Central memory CD8-positive, alpha-beta T cell (primary cell): ENCODE results near the gene PPM1A.
A peak's percentile ranks its signal among the peaks of the same experiment; 100 is the strongest.

Experiments
- ATAC-seq: fragments of 150-1000 bp; cut with Tn5 transposase; replicated peaks from 2 replicates; pipeline ENCODE4 v1.10.0; 2022; ENCODE audit warnings: mild to moderate bottlenecking, moderate FRiP score, moderate number of reproducible peaks; ENCODE audit not compliant: poor library complexity, severe bottlenecking; ENCODE audit errors: extremely low read depth
- DNase-seq, 2 donors: peaks; one replicate each; pipeline ENCODE4 v3.0.0; 2021; ENCODE audit warnings: low spot score in 2 of 2
- H3K27ac Mint-ChIP-seq: one replicate; pipeline ENCODE4 v1.8.0; 2022; ENCODE audit warnings: low read depth, mild to moderate bottlenecking, moderate library complexity, mixed read lengths
- H3K27me3 Mint-ChIP-seq: one replicate; pipeline ENCODE4 v1.8.0; 2022; ENCODE audit warnings: mixed read lengths
- H3K36me3 Mint-ChIP-seq: one replicate; pipeline ENCODE4 v1.8.0; 2022; ENCODE audit warnings: mild to moderate bottlenecking, moderate library complexity, mixed read lengths; ENCODE audit not compliant: insufficient read depth
- H3K4me1 Mint-ChIP-seq: one replicate; pipeline ENCODE4 v1.8.0; 2022; ENCODE audit warnings: mixed read lengths
- H3K4me3 Mint-ChIP-seq: one replicate; pipeline ENCODE4 v1.8.0; 2022; ENCODE audit warnings: mild to moderate bottlenecking, moderate library complexity, mixed read lengths
- H3K9me3 Mint-ChIP-seq: one replicate; pipeline ENCODE4 v1.8.0; 2022; ENCODE audit warnings: mixed read lengths

PPM1A gene

DNA sequence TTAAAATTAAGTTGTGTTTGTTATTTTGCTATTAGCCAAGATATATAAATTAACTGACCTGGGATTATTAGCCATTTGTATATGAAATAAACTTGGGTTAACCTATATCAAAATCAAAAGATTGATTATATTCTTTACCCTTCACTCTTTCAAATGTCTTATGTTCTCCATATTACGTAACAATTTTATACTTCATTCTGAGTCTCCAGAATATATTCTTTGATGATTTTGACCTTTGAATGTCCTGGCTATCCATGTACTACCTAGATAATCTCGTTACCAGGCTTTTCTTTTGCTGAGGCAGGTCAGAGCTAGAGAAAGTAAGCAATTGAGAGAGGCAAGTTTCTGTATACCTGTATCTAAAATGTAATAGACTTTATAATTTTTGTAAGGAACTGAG lies 3.6 kb downstream of the PPM1A start:
- H3K27me3 Mint-ChIP-seq: no peaks in the 10 kb centered on the region
- no peak for ATAC-seq
- H3K4me3 Mint-ChIP-seq: no peak overlapping the region
- H3K27ac Mint-ChIP-seq: no peak overlapping the region
- peaks cover 16% of the 10 kb centered on the region for H3K36me3 Mint-ChIP-seq
- no peak for DNase-seq
- peaks cover 67% of the 10 kb centered on the region for H3K4me1 Mint-ChIP-seq
- no peaks in the 10 kb centered on the region for H3K9me3 Mint-ChIP-seq

DNA sequence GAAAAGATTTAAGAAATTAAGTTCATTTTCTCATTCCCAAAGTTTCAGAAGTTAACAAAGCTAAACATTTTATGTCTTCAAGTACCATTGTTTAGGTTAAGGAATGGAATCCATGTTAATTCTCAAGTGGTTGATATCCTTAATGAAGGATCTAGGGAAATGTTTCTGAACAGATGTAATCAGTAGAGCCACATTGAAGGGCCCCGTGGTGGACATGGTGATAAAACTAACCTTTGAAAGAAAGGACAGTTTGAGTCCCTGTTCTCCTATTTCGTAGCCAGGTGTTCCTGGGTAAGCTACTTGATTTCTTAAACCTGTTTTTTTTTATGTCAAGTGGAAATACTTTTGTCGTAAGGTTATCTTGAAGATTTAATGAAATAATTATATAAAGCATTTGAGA lies 4.6 kb downstream of the PPM1A start:
- Mint-ChIP-seq H3K27ac (no peak overlapping the region), H3K4me1 (peaks cover 59% of the 10 kb centered on the region), H3K27me3 (no peaks in the 10 kb centered on the region), H3K36me3 (peaks cover 9% of the 10 kb centered on the region), H3K9me3 (no peaks in the 10 kb centered on the region), H3K4me3 (no peak overlapping the region)
- ATAC-seq: no peak
- no peak for DNase-seq

DNA sequence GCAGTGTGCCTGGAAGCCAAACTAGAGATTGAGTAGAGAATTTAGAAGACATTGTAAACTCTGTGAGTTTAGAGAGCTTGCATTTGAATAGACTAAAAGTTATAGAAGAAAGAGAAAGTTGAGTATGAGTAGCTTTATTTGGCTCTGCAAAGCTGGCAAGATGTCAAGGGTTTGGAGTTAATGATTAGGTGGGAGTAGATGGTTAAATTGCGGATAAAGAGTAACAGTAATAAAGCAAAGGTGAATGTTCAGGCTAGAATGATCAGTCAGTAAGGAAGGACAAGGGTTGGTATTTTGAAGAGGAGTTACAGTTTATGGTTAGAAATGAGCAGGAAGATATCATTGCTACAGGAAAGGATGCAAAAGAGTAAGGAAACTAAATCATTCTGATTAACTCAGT lies 5.2 kb downstream of the PPM1A start:
- H3K4me3 Mint-ChIP-seq: no peak overlapping the region
- no peak for DNase-seq
- H3K27me3 Mint-ChIP-seq: no peaks in the 10 kb centered on the region
- no peak for ATAC-seq
- peaks cover 63% of the 10 kb centered on the region for H3K4me1 Mint-ChIP-seq
- peaks cover 4% of the 10 kb centered on the region for H3K36me3 Mint-ChIP-seq
- H3K27ac Mint-ChIP-seq: no peak overlapping the region
- H3K9me3 Mint-ChIP-seq: no peaks in the 10 kb centered on the region

- Mint-ChIP-seq H3K4me3 (no peak overlapping the region), H3K9me3 (no peaks in the 10 kb centered on the region), H3K4me1 (peaks cover 63% of the 10 kb centered on the region), H3K27ac (no peak overlapping the region), H3K27me3 (no peaks in the 10 kb centered on the region), H3K36me3 (peaks cover 2% of the 10 kb centered on the region)
- DNase-seq (no peak), ATAC-seq (no peak)
These were observed 8.8 kb downstream of the PPM1A start for GRCh38 chr14:60257865-60258264.

GRCh38 chr14:60265163-60265562 lies 16.1 kb downstream of the PPM1A start:
- no peak overlapping the region for H3K4me3 Mint-ChIP-seq
- peaks cover 40% of the 10 kb centered on the region for H3K4me1 Mint-ChIP-seq
- no peak overlapping the region for H3K27ac Mint-ChIP-seq
- H3K9me3 Mint-ChIP-seq: no peaks in the 10 kb centered on the region
- ATAC-seq: no peak
- H3K27me3 Mint-ChIP-seq: no peaks in the 10 kb centered on the region
- no peak for DNase-seq
- peaks cover 4% of the 10 kb centered on the region for H3K36me3 Mint-ChIP-seq

DNA sequence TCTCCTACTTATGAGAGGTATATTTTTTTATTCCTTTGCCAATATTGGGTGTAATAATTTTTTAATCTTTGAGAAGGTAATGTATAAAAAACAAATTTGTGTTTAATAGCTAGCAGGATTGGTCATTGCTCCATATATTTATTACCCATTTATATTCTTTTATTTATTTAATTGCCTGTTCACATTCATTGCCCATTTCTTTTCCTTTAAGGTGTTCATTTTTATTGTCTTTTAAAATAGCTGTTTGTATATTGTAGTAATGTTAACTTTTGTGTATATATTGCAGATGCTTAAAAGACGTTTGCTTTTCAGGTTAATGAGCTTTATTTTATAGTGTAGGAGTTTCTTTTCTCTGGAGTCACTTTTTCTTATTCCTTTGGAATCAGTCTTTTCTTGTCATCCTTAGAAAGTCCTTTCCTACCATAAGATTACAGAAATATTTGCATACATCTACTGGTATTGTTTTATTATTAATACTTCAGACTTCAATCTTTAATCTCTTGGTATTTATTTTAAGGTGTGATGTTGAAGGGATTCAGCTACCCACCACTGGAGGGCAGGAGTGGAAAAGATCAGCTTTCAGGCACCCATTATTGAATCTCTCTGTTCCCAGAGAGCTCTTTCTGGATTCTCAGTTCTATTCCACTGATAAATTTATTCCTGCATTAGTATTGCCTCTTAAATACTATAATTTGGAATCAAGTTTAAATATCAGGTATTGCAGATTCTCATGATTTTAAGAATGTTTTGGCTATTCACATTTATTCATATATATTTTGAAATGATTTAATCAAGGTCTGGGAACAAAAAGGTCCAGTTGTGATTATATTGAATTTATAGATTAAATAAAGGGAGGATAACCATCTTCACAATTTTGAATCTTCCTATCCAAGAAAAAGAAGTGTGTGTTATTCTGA lies 17.3 kb downstream of the PPM1A start:
- H3K4me3 Mint-ChIP-seq: no peak overlapping the region
- DNase-seq: no peak

DNA sequence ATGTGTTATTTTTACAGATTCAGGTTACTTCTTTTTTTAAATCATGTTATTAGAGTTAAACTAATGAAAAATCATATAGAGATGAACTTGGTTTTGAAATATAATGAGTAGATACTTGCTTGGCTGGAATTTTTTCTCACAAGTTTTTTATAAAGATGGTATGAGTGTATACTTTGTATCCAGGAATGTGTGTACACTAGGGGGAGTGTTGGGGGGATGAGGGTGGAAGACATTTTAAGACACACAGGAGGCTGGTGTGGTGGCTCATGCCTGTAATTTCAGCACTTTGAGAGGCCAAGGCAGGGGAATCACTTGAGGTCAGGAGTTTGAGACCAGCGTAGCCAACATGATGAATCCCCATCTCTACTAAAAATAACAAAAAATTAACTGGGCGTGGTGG lies 23.2 kb downstream of the PPM1A start:
- Mint-ChIP-seq H3K27ac (no peak overlapping the region), H3K36me3 (peaks cover 8% of the 10 kb centered on the region), H3K9me3 (no peaks in the 10 kb centered on the region), H3K27me3 (no peaks in the 10 kb centered on the region), H3K4me1 (peaks cover 54% of the 10 kb centered on the region), H3K4me3 (no peak overlapping the region)
- ATAC-seq (no peak), DNase-seq (no peak)

More for the DNA sequence above, 17.3 kb downstream of the PPM1A start:
- no peaks in the 10 kb centered on the region for H3K9me3 Mint-ChIP-seq
- peaks cover 5% of the 10 kb centered on the region for H3K36me3 Mint-ChIP-seq
- H3K27me3 Mint-ChIP-seq: no peaks in the 10 kb centered on the region
- ATAC-seq: peak; percentile 32
- no peak overlapping the region for H3K27ac Mint-ChIP-seq
- H3K4me1 Mint-ChIP-seq: peaks cover 35% of the 10 kb centered on the region

GRCh38 chr14:60273956-60274355 lies 24.9 kb downstream of the PPM1A start:
- Mint-ChIP-seq H3K27me3 (no peaks in the 10 kb centered on the region), H3K4me3 (no peak overlapping the region), H3K36me3 (peaks cover 11% of the 10 kb centered on the region), H3K27ac (no peak overlapping the region), H3K9me3 (no peaks in the 10 kb centered on the region), H3K4me1 (peaks cover 68% of the 10 kb centered on the region)
- no peak for ATAC-seq
- DNase-seq: no peak

GRCh38 chr14:60274448-60274847 lies 25.4 kb downstream of the PPM1A start:
- H3K27ac Mint-ChIP-seq: no peak overlapping the region
- H3K36me3 Mint-ChIP-seq: peaks cover 9% of the 10 kb centered on the region
- DNase-seq (no peak), ATAC-seq (no peak)
- H3K4me3 Mint-ChIP-seq: no peak overlapping the region
- no peaks in the 10 kb centered on the region for H3K9me3 Mint-ChIP-seq
- no peaks in the 10 kb centered on the region for H3K27me3 Mint-ChIP-seq
- peaks cover 73% of the 10 kb centered on the region for H3K4me1 Mint-ChIP-seq

DNA sequence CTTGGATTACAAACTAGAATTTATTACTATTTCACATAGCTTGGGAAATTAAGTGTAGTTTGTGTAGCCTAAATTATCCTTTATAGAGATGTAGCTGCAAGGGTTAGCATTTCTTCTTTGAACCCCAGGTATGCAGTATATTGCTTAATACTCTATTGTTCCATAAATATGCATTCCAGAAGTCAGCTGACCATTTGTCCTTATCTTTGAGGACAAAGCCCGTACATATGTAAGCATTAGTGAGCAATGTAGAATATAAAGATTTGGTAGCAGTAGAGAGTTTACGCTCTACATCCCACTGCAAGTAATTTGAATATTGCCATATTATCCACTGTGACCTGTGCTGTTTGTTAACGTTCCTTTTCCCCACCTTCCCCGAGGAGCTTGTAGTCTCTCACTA lies 26.9 kb downstream of the PPM1A start:
- Mint-ChIP-seq H3K27ac (no peak overlapping the region), H3K4me1 (peaks cover 66% of the 10 kb centered on the region), H3K9me3 (no peaks in the 10 kb centered on the region), H3K27me3 (no peaks in the 10 kb centered on the region), H3K4me3 (no peak overlapping the region), H3K36me3 (peaks cover 9% of the 10 kb centered on the region)
- ATAC-seq (no peak), DNase-seq (no peak)

- Mint-ChIP-seq H3K9me3 (no peaks in the 10 kb centered on the region), H3K4me1 (peaks cover 64% of the 10 kb centered on the region), H3K4me3 (no peak overlapping the region)
These were observed 27.3 kb downstream of the PPM1A start for GRCh38 chr14:60276347-60276746.

DNA sequence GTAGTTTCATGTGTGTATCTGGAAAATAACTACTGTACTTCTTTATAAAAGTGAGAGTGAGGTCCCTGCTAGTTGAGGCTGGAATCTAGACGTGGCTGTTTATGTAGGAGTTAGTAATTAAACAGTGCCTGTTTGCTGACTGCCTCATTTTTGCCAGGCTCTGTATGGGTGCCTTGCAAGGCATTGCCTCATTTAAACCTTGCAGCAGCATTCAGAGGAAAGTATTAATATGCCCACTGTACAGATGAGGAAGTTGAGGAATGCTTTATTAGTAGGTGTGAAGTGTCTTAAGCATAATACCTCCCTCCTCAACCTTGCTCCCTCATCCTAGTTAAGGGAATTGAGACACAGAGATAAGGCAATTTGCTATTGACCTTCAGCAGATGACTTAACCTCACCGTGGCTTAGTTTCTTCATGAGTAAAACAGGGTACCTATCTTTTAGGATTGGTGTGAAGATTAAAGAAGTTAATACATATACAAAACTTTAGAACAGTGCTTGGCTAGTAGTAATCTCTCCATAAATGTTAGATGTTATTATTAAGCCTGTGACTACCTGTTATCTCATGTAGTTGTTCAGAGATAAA lies 28.7 kb downstream of the PPM1A start:
- H3K4me1 Mint-ChIP-seq: peaks cover 62% of the 10 kb centered on the region
- H3K9me3 Mint-ChIP-seq: no peaks in the 10 kb centered on the region
- no peak for ATAC-seq
- no peak overlapping the region for H3K27ac Mint-ChIP-seq
- no peak for DNase-seq
- no peak overlapping the region for H3K4me3 Mint-ChIP-seq
- no peaks in the 10 kb centered on the region for H3K27me3 Mint-ChIP-seq
- H3K36me3 Mint-ChIP-seq: peaks cover 15% of the 10 kb centered on the region

More at GRCh38 chr14:60276347-60276746, 27.3 kb downstream of the PPM1A start:
- Mint-ChIP-seq H3K36me3 (peaks cover 6% of the 10 kb centered on the region), H3K27me3 (no peaks in the 10 kb centered on the region), H3K27ac (no peak overlapping the region)
- DNase-seq: no peak
- no peak for ATAC-seq

GRCh38 chr14:60278350-60278749 lies 29.3 kb downstream of the PPM1A start:
- H3K9me3 Mint-ChIP-seq: no peaks in the 10 kb centered on the region
- peaks cover 61% of the 10 kb centered on the region for H3K4me1 Mint-ChIP-seq
- DNase-seq (no peak), ATAC-seq (no peak)
- H3K27me3 Mint-ChIP-seq: no peaks in the 10 kb centered on the region
- no peak overlapping the region for H3K4me3 Mint-ChIP-seq
- H3K36me3 Mint-ChIP-seq: peaks cover 20% of the 10 kb centered on the region
- H3K27ac Mint-ChIP-seq: no peak overlapping the region
